Neural progenitor cell (in vitro differentiated cells): ENCODE data around the gene CHCHD6.

Experiments used
- EZH2 ChIP-seq: fragments of 200-600 bp; sonication (generic); IDR thresholded peaks from 2 replicates; pipeline ENCODE4 v1.6.1; 2017; ENCODE audit warnings: antibody characterized with exemption, mild to moderate bottlenecking, moderate library complexity
- TF ChIP-seq, protein P1 (sequence below): fragments of 200-600 bp; sonication (generic); IDR thresholded peaks from 2 replicates; pipeline ENCODE4 v1.5.1; 2017; ENCODE audit warnings: antibody characterized with exemption, mild to moderate bottlenecking

DNA sequence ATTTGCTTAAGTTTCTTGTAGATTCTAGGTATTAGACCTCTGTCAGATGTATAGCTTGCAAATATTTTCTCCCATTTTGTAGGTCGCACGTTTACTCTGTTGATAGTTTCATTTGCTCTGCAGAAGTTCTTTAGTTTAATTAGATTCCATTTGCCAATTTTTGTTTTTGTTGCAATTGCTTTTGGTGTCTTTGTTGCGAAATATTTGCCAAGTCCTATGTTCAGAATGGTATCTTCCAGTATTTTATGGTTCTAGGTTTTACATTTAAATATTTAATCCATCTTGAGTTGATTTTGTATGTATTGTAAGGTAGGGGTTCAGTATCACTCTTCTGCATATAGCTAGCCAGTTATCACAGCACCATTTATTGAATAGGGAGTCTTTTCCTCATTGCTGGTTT is 64.9 kb downstream of the CHCHD6 start:
- TF ChIP-seq, protein P1, sequence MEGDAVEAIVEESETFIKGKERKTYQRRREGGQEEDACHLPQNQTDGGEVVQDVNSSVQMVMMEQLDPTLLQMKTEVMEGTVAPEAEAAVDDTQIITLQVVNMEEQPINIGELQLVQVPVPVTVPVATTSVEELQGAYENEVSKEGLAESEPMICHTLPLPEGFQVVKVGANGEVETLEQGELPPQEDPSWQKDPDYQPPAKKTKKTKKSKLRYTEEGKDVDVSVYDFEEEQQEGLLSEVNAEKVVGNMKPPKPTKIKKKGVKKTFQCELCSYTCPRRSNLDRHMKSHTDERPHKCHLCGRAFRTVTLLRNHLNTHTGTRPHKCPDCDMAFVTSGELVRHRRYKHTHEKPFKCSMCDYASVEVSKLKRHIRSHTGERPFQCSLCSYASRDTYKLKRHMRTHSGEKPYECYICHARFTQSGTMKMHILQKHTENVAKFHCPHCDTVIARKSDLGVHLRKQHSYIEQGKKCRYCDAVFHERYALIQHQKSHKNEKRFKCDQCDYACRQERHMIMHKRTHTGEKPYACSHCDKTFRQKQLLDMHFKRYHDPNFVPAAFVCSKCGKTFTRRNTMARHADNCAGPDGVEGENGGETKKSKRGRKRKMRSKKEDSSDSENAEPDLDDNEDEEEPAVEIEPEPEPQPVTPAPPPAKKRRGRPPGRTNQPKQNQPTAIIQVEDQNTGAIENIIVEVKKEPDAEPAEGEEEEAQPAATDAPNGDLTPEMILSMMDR, result no peak
- no peak for TF ChIP-seq EZH2
